GM21515 (cell line): Measurements from ENCODE around the gene MED19.
"Not testable (repeated sequence)": the region's sequence is repeated elsewhere in the genome, so short reads cannot be mapped to it uniquely, and the experiment has no call there.

ENCODE experiments used
- ATAC-seq: cut with Tn5 transposase; IDR thresholded peaks from one replicate; pipeline ENCODE4 v1.9.1; 2021; ENCODE audit not compliant: unreplicated experiment

The MED19 gene

DNA sequence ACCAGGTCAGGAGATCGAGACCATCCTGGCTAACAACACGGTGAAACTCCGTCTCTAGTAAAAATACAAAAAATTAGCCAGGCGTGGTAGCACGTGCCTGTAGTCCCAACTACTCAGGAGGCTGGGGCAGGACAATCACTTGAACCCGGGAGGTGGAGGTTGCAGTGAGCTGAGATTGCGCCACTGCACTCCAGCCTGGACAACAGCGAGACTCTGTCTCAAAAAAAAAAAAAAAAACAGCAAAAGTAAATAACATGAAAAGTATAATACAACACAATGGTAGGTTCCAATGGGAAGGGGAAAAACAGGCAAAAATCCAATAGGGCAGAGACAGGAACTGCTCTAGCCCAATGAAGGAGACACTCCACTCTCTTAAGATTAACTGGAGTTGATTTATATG is 6.6 kb downstream of the MED19 start:
- ATAC-seq = not testable (repeated sequence)

DNA sequence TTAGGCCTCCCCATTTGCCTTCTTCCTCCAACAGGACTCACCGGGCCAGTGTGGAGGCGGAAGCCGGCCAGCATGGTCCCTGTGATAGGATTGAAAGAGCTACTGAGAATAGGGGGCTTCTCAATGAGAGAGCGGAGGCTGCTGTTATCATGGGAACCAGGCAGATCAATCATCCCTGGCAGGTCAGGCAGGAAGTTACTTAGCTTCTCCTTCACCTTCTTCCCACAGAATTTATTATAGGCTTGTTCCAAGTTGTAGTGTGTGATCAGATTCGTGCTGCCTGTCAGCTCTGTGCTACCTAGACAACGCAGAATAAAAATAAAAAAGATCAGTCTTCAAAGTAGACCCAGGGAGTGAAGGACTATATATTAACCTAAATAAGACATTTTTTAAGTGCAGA is 7.1 kb downstream of the MED19 start:
- no peak for ATAC-seq

DNA sequence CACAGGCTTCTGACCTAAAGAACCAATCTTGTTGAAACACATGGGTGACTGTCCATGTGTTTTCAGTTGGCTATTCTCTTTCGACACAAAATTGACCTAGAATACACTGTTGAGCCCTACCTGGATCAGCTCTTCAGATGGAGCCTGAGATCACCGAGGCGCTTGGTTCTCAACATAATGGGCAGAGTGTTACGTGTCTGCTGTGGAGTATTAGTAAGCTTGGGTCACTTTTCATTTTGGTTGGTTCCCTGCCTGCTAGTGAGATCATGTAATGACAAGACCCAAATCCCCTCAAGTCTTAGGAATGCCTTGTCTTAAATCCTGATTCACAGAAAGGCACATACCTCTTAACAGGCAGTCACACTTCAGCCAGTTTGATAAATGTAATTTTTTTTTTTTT is 8.7 kb downstream of the MED19 start:
- ATAC-seq = no peak

DNA sequence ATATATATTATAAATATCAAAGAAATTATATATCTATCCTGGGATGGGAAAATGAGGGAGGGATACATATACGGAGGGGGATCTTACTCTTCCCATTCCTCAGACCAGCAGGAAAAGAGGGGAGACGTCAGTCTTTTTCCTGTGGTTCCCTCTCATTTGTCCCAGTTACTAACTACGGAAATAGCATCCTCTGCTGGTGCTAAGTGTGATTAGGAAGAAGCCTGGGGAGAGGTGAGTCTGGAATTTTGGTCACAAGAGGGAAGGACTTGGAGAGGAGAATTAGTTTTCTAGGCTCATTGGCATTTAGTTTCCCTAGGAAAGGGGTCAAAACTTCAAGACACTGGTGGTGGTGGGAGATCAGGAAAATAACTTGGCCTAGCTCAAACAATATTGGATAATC is 11.6 kb downstream of the MED19 start:
- ATAC-seq = no peak

DNA sequence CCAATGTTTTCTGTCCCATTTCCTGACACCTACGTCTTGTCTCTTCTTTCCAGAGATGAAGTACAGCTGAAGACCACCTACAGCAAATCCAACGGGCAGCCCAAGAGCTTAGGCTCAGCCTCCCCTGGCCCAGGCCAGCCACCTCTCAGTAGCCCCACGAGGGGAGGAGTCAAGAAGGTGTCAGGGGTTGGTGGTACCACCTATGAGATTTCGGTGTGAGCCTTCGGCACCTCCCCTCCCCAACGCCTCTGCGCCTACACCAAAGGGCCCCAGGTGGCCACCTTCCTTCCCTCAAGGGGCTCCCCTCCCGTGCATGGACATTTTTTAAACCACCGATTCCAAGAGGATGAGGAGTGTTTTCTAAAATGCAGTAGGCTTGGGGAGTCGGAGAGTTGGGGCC is 12.2 kb downstream of the MED19 start:
- ATAC-seq = no peak

DNA sequence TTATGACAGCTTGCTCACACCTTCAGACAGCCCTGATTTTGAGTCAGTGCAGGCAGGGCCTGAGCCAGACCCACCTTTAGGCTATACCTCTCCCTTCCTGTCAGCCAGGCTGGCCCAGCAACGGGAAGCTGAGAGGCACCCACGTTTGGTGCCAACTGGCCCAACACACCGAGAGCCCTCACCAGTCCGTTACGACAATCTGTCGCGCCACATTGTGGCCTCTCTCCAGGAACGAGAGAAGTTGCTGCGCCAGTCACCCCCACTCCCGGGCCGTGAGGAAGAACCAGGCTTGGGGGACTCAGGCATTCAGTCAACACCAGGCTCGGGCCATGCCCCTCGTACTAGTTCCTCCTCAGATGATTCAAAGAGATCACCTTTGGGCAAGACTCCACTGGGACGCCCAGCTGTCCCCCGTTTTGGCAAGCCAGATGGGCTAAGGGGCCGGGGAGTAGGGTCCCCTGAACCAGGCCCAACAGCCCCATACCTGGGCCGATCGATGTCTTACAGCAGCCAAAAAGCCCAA is 13.1 kb downstream of the MED19 start:
- ATAC-seq = no peak

DNA sequence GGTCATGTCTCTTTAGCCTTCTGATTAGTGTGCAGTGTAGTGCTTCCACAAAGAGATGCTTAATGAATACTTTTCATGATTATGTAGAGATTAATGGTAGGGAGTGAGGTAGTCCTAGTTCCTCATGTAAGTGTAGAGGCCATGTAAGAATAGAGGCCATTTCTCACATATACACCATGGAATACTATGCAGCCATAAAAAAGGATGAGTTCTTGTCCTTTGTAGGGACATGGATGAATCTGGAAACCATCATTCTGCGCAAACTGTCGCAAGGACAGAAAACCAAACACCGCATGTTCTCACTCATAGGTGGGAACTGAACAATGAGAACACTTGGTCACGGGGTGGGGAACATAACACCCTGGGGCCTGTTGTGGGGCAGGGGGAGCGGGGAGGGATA is 21.5 kb downstream of the MED19 start:
- not testable (repeated sequence) for ATAC-seq

DNA sequence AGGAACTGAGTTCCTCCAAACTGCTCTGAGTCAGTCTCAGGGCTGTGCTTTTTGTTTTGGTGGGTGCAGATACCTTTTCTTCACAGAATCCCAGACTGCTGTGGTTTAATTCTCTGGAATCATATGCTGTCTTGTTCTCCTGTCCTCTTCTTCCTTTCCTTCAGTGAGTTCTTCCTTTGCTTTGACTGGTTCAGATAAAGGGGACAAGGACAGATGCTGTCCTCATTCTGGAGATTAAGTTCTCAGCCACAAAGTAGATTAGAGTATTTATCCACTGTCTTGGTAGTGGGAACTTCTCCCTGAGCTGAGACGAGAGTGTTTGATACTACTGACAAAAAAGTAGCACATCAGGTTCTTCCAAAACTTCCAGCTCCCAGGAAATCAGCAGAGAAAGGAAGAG is 30.8 kb downstream of the MED19 start:
- no peak for ATAC-seq

DNA sequence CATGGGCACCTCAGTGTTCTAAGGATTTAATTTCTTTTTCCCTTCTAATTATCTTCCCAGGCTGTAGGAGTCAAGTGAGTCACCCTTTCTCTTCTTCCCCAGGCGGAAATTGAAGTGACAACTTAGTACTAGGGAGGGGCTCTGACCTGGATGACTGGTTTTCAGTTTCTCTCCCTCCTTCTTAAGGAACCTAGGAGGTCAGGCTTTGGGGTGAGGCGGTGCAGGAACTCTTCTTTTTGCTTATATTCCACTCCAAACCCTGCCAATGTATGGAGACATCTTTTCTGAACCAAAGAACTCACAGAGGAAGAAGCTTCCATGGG is 31.5 kb downstream of the MED19 start:
- ATAC-seq = no peak

DNA sequence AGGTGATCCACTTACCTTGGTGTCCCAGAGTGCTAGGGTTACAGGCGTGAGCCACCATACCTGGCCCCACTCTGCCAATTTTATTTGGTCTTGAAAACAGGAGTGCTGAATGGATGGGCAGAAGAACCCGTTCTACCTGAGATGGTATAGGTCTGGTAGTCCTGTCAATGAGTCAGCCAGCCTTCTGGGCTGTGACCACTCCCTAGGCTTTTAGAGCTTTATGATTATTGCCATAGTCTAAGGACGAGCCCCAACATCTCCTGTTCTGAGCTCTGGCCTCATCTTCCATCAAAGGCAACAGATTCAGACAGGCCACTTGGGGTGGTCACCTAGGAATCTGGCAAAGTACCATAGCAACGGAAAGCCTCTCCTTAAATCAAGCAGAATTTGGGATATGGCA is 32.6 kb downstream of the MED19 start:
- no peak for ATAC-seq

DNA sequence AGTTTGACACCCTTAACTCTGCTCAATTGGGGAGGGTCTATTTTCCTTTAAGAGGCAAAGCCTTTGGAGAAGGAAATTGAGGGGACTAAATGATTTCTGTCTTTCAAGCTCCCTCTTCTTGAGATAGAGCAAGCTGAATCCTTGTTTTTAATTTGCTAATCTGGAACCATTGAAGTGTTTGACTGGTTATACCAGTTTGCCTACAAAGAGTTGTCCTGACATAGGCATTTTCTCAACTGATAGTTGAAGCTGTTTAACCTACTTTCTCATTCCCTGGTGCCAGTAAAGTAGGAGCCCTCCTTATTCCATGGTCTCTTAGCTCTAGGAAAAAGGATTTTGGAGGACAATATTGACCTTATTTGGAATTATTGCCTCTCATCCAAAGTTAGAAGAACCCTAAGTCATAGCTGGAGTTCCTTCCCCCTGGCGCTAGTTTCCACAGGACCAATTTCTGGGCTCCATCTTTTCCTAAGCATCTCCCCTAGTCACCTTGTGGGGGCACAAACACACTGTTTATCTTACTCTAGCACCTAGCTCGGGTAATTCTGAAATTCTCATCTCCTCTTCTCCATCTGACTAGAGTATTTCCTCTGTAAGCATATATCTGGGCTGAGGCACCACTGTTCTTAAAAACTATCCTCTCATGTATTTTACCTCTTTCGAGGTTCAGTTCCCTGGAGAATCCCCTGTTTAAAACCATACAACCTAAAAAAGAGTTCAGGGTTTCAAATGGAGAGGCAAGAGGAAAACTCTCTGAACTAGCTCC is 36.7 kb downstream of the MED19 start:
- no peak for ATAC-seq

DNA sequence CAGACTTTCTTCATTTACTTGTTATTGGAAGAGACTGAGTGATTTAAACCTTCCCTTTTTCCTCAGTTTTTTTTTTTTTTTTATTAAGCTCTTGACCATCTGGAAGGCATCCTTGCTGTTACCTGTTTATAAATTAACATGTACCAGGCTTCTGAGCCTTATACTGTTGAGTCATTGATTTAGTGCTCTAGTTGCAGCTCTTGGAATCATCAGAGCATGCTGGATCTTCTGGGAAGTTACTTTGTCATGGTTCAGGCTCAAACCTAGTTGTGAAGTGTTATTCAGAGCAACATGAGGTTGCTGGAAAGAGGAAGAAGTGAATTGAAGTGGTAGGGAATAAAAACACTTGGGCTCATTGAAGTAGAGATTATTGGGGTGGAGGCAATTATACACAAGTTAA is 37.8 kb downstream of the MED19 start:
- no peak for ATAC-seq

DNA sequence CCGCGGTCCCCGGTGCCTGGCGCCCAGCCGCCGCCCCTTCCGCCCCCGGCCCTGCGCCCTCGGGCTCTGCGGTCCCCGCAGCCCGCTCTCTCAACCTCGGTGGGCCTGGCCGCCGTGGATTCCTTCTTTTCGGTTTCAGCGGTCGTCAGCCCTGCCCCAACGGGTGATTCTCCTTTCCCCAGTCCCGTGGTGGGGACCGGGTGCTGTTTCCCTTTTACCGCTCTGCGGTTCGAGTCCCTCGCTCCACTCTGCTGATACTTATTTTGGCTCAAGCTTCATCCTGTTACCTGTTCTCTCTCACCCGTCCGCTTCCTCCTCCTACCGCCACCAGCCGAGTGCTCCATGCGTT is 43.6 kb downstream of the MED19 start:
- ATAC-seq = peak; percentile 10

DNA sequence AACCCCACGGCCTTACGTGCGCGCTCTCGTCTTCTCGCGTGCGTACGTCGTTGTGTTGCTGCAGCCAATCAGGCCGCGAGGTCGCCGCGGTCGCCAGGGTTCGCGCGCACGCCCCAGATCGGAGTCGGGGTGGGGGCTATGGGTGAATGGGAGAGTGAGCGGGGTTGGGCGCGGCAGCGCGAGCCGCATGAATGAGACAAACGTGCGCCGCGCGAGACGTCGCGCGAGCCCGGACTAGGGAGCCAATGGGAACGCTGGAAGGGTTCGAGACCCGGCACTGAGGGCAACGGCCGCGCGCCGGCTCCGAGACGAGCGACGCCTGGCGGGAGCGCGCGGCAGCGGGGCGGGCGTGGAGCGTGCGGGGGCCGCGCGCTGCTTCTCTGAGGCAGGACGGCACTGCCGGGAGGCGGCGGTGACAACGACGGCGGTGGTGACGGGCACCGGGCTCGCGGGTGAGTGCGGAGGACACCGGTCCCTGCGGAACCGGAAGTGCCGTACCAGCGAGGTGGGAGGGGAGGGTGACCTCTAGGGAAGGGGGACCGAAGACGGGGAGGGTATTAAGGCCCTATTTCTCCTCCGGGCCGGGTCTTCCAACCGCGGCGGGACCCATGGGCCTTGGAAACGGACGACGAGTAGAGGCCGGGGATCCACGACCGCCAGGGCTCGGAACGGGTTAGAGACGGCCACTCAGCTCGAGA is 44.1 kb downstream of the MED19 start, which contains the start of gene ZDHHC5:
ZDHHC5 (plus strand) TSS at position 379 of the 698 bp plus-strand sequence. CDS start 4,977 bp downstream, outside the sequence.
- ATAC-seq = peak; percentile 84

DNA sequence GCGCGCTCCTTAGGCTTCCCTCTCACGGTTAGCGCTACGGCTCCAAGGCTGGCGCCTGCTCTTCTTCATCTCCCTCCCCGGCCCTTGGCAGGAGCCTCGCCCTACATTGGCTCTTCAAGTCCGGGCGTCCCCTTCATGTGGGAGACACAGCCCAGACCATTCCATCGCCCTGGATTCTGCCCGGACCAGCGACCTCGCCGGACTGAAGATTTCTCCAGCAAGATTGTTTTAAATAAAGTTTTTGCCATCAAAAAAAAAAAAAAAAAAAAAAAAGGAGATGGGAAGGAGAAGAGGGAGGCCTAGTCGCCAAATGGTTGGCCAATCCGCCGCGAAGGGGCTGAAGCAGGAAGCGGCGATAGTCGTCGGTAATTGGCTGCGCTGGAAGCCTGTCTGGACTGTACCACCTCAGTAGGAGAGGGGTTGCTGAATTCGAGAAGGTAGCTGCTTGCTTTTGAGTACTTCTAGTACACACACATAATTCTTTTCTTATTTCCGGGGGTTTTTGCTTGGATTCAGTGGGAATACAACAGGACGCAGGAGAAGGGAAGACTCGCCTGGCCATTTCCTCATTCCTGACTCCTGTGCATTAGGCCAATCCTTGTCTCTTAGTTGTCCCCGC is 44.8 kb downstream of the MED19 start:
- peak; percentile 69 for ATAC-seq

DNA sequence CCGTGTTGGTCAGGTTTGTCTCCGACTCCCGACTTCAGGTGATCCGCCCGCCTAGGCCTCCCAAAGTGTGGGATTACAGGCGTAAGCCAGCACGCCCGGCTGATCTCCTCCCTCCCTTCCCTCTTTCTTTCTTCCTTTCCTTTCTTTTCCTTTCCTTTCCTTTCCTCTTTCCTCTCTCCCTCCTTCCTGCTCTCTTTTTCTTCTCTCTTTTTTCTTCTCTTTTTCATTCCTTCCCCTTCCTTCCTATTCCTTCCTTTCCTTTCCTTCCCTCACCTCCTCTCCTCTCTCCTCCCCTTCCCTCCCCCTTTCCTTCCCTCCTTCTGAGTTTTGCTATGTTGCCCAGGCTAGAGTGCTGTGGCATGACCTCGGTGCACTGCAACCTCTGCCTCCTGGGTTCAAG is 48.0 kb downstream of the MED19 start:
- no peak for ATAC-seq

DNA sequence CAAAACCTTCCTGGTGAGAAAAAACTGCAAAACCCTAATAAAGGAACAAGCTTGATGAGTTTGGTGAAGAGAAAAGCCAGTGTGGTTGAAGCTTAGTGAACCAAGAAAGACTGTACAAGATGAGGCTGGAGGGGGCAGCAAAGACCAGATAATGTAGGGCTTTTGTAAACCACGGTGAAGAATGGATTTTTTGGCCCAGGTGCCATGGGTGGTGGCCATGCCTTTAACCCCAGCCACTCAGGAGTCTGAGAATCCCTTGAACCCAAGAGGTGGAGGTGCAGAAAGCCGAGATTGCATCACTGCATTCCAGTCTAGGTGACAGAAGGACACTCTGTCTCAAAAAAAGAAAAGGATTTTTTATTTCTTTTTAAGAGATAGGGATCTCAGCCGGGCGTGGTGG is 49.1 kb downstream of the MED19 start:
- no peak for ATAC-seq

DNA sequence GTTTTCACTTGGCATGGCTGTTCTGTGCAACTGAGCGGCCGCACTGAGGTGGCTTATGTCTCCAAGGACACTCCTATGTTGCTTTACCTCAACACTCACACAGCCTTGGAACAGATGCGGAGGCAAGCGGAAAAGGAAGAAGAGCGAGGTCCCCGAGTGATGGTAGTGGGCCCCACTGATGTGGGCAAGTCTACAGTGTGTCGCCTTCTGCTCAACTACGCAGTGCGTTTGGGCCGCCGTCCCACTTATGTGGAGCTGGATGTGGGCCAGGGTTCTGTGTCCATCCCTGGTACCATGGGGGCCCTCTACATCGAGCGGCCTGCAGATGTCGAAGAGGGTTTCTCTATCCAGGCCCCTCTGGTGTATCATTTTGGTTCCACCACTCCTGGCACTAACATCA is 52.3 kb downstream of the MED19 start:
- ATAC-seq = no peak

DNA sequence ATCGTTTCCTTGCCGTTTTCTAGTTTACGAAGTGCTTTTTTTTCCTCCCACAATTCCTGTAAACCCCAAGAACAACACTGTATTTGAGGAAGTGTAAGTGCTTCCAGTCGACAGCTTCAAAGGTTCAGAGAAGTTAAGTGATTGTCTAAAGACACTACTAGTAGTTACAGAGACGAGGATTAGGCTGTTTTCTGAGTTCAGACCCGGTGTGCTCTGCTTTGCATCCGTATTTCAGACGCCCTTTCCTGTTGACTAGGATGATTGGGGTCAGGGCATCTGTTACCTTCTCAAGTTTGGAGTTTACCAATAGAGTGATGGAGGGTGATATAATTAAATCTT is 54.0 kb downstream of the MED19 start:
- no peak for ATAC-seq

DNA sequence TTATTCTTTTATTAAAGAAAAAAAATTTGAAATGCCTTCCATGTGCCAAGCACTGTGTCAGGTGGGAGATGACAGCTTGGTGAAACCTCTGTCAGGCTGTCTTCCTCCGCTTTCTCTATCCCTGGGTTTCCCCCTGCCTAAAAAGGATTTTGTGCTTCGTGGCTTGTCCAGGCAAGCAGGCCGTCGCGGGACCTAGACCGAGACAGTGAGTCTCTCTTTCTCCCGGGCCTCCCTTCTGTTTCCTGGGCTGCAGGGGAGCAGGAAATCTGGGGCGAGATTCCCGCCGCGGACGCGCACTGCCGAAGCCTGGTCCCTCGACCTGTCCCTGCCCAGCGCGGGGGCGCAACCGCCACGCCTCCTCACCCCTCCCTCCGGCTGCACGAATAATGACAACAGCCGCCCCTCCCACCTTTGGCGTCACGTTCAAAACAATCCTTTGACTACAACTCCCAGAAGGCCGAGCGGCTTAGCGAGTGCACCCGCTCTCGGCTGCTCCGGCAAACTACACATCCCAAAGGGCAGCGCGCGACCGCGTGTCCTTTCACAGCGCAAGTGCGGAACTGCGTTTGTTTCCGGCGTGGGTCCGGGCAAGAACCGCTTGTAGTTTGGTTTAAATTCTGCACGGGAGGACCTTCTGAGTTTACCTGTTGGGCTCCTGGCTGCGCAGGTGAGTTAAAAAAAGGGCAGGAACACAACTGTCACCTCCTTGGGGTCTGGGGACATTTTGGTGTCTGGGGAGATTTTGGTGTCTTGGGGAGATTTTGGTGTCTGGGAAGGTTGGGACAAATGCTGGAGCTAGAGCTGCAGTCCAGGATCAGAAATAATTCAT is 54.6 kb downstream of the MED19 start, which contains the start of gene CLP1:
CLP1 (plus strand) TSS at position 569 of the 829 bp plus-strand sequence. CDS start 1,715 bp downstream, outside the sequence.
- ATAC-seq = peak; percentile 97

DNA sequence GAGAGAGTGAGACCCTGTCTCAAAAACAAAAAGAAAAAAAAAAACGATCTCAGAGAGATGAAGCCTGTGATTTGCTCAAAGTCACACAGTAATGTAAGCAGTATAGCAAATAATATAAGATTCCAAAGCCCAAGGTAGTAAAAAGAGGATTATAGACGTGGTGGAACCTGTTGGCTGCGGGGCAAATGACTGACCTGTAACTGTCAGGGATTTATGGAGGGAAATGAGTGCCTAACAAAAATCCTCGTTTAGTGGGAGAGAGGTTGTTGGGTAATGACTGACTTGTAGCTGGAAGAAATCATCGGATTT is 55.2 kb downstream of the MED19 start:
- no peak for ATAC-seq
